Measurements from ENCODE around the gene SIPA1.

DNA sequence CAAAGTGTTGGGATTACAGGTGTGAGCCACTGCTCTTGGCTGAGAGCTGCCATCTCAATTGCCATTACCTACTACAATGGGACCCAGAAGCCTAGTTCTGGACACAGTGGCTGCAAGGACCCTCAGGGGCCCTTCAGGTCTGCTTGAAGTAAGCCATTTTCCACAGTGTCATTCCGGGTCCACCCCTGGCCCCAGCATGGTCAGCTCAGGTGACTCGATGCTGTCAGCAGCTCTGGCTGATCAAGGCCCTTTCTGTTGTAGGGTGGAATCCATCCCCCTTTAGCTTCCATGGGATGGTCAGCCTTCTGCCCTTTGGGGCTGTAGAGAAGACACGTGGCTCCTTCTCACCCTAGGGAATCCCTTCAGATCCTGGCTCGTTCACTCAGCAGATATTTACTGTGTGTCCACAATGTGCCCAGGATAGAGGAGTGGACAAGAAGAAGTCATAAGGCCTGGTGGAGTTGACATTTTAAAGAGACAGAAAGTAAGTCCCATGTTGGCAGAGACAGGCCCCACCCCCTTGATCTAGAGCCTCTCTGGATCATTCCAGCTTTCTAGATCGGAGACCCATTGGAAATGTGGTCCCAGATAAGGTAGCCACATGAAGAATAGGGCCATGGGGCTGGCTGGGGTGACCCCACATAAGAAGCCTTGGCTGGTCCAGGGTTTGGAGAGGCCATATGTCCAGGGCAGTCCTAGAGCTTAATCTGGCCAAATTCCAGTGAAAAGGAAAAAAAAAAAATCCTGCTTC, 59.1 kb downstream of the SIPA1 start:
- TF ChIP-seq, protein P1, sequence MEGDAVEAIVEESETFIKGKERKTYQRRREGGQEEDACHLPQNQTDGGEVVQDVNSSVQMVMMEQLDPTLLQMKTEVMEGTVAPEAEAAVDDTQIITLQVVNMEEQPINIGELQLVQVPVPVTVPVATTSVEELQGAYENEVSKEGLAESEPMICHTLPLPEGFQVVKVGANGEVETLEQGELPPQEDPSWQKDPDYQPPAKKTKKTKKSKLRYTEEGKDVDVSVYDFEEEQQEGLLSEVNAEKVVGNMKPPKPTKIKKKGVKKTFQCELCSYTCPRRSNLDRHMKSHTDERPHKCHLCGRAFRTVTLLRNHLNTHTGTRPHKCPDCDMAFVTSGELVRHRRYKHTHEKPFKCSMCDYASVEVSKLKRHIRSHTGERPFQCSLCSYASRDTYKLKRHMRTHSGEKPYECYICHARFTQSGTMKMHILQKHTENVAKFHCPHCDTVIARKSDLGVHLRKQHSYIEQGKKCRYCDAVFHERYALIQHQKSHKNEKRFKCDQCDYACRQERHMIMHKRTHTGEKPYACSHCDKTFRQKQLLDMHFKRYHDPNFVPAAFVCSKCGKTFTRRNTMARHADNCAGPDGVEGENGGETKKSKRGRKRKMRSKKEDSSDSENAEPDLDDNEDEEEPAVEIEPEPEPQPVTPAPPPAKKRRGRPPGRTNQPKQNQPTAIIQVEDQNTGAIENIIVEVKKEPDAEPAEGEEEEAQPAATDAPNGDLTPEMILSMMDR (conservative IDR thresholded peaks at IDR 0.05; ENCODE audit: low read length), result no peak
- TF ChIP-seq EZH2phosphoT487 (IDR thresholded peaks at IDR 0.05; ENCODE audit: borderline replicate concordance, low read depth, low read length), result no peak
